Activated CD4-positive, alpha-beta T cell treated with anti-CD3 and anti-CD28 coated beads, Interleukin-2, Interleukin-4, amounts not matched to agents 100 ng/mL and 50 ng/mL, durations not matched to agents 16 hours and 8 hours (primary cell): ENCODE results near the gene ARHGAP15.

ENCODE experiments used
- DNase-seq: peaks from one replicate; pipeline ENCODE4 v3.0.0-alpha.2; 2020; ENCODE audit warnings: low spot score

The ARHGAP15 gene

GRCh38 chr2:143482771-143483170 is 353.6 kb downstream of the ARHGAP15 start:
- no peak for DNase-seq

GRCh38 chr2:143486976-143487375 is 357.8 kb downstream of the ARHGAP15 start:
- DNase-seq = no peak

- DNase-seq = no peak
These were observed 359.9 kb downstream of the ARHGAP15 start for GRCh38 chr2:143489145-143489544.

GRCh38 chr2:143491131-143491530 is 361.9 kb downstream of the ARHGAP15 start:
- no peak for DNase-seq

GRCh38 chr2:143493339-143493738 is 364.1 kb downstream of the ARHGAP15 start:
- no peak for DNase-seq

- no peak for DNase-seq
These were observed 368.5 kb downstream of the ARHGAP15 start for GRCh38 chr2:143497726-143498125.

- DNase-seq = no peak
These were observed 369.3 kb downstream of the ARHGAP15 start for GRCh38 chr2:143498496-143498895.

- no peak for DNase-seq
These were observed 369.8 kb downstream of the ARHGAP15 start for GRCh38 chr2:143499061-143499460.

GRCh38 chr2:143501106-143501676 is 372.0 kb downstream of the ARHGAP15 start:
- DNase-seq = no peak

- DNase-seq = no peak
These were observed 374.1 kb downstream of the ARHGAP15 start for GRCh38 chr2:143503280-143503679.

- DNase-seq = no peak
These were observed 375.2 kb downstream of the ARHGAP15 start for GRCh38 chr2:143504397-143504796.

- no peak for DNase-seq
These were observed 376.3 kb downstream of the ARHGAP15 start for GRCh38 chr2:143505542-143505941.

GRCh38 chr2:143513081-143513480 is 383.9 kb downstream of the ARHGAP15 start:
- peak; percentile 24 for DNase-seq

GRCh38 chr2:143514413-143514812 is 385.2 kb downstream of the ARHGAP15 start:
- no peak for DNase-seq

- no peak for DNase-seq
These were observed 386.1 kb downstream of the ARHGAP15 start for GRCh38 chr2:143515318-143515717.

- DNase-seq = no peak
These were observed 390.3 kb downstream of the ARHGAP15 start for GRCh38 chr2:143519521-143519920.

GRCh38 chr2:143521396-143521795 is 392.2 kb downstream of the ARHGAP15 start:
- DNase-seq = no peak

GRCh38 chr2:143522699-143523098 is 393.5 kb downstream of the ARHGAP15 start:
- DNase-seq = no peak

GRCh38 chr2:143524119-143524553 is 394.9 kb downstream of the ARHGAP15 start:
- DNase-seq = no peak

GRCh38 chr2:143524559-143525401 is 395.6 kb downstream of the ARHGAP15 start:
- no peak for DNase-seq

- no peak for DNase-seq
These were observed 396.2 kb downstream of the ARHGAP15 start for GRCh38 chr2:143525402-143525860.

- DNase-seq = no peak
These were observed 397.3 kb downstream of the ARHGAP15 start for GRCh38 chr2:143526498-143526897.

- no peak for DNase-seq
These were observed 398.8 kb downstream of the ARHGAP15 start for GRCh38 chr2:143528021-143528420.
